Loucy (cell line): ENCODE results near the gene MGAT5.

Experiments used
- EZH2phosphoT487 ChIP-seq: fragments of 200-600 bp; IDR thresholded peaks from 2 replicates; pipeline ENCODE4 v1.6.1; 2018; ENCODE audit warnings: antibody characterized with exemption, mild to moderate bottlenecking, moderate library complexity, borderline replicate concordance
- TF ChIP-seq, protein P1 (sequence below): fragments of 200-600 bp; sonication (generic); conservative IDR thresholded peaks from 2 replicates; pipeline ENCODE4 v1.5.1; 2014; ENCODE audit warnings: mild to moderate bottlenecking, antibody characterized with exemption, low read length

DNA sequence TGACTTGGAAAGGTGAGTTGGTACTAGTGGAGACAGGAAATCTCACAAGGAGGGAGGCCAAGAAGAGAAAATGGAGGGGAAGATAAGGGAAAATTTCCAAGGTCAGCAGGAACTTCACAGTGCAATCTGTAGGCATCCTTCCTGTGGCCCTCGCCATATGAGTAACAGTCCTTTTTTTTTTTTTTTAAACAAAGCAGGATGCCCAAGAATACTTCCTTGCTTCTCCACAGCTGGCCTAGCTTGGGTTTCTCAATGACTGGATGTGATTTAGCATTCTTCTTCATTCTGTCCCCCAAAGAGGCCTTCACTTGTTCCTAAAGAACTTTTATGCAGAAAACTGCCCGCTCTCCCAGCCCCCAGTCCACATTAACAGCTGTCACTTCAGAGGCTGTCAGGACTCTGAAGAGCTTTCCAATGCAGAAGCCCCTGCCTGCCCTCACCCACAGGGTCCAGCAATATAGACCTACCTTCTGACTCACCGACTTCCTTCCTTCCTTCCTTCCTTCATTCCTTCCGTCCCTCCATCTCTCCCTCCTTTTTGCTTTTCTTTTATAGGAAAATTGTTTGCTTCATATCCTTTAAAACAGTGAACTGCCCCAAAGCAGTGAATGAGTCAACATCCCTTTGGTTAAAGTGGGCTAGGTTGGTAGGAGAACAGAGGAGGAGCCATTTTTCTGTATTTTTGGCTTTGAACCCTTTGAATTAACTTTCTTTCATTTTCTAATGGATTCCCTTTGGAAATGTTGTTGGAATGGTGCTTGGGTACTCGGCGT, 172.0 kb downstream of the MGAT5 start:
- TF ChIP-seq, protein P1, sequence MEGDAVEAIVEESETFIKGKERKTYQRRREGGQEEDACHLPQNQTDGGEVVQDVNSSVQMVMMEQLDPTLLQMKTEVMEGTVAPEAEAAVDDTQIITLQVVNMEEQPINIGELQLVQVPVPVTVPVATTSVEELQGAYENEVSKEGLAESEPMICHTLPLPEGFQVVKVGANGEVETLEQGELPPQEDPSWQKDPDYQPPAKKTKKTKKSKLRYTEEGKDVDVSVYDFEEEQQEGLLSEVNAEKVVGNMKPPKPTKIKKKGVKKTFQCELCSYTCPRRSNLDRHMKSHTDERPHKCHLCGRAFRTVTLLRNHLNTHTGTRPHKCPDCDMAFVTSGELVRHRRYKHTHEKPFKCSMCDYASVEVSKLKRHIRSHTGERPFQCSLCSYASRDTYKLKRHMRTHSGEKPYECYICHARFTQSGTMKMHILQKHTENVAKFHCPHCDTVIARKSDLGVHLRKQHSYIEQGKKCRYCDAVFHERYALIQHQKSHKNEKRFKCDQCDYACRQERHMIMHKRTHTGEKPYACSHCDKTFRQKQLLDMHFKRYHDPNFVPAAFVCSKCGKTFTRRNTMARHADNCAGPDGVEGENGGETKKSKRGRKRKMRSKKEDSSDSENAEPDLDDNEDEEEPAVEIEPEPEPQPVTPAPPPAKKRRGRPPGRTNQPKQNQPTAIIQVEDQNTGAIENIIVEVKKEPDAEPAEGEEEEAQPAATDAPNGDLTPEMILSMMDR, result no peak
- TF ChIP-seq EZH2phosphoT487, result no peak
